Skin epidermis (tissue), 12 donors: ENCODE results near the gene AQP3.
A peak's percentile ranks its signal among the peaks of the same experiment; 100 is the strongest.
"Not testable (repeated sequence)": the region's sequence is repeated elsewhere in the genome, so short reads cannot be mapped to it uniquely, and the experiment has no call there.

ENCODE experiments used
- H3K27ac ChIP-seq, 21 experiments: fragments of 200-600 bp; sonication (generic) in 11 of 21; one replicate each; pipeline ENCODE4 v1.5.0; 2020; ENCODE audit warnings: mild to moderate bottlenecking in 3 of 21, inconsistent platforms in 2 of 21, moderate library complexity in 2 of 21
- H3K4me3 ChIP-seq, 7 experiments: fragments of 200-600 bp; sonication (generic) in 2 of 7; one replicate each; pipeline ENCODE4 v1.5.0; 2020; ENCODE audit warnings: inconsistent platforms in 2 of 7, mild to moderate bottlenecking in 2 of 7, moderate library complexity in 1 of 7

AQP3 gene

DNA sequence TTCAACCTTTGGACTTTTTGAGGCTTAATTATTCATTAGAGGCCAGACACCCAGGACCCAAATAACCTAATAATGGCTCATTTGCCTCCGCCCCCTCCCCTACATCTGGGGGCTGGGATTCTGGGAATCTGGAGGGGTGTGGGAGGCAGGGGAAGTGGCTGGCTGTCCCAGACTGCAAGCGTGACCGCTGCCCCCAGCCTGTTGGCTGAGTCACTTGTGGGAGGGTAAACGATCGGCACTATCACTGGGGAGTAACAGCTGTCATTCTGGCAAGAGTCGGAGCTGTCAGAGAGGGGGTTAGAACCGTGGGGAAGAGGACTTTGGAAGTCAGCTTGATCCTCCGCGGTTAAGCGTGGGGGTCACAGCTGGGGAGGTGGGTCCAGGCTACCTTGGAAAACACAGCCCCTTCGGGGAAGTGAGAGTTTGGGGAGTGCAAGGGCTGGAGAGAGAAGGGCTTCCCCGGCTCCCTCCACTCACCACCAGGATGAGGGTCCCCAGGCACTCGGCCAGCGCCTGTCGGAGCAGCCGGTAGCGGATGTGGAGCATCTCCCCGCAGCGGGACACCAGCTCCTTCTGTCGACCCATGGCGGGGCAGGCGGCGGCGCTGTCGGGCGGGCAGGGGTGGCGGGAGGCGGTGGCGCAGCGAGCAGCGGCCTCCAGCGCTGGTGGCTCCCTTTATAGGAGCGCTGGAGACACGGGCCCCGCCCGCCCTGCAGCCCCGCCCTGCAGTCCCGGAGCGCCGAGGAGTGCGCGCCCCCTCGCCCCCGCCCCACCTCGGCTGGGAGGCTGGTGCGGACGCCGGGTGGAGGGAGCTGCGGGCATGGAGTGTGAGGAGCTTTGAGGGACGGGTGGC lies at the start of gene AQP3:
TSS of gene AQP3 (minus strand) at position 648 of the 853 bp plus-strand sequence. CDS start at position 585, 63 bp downstream.
- Histone ChIP-seq H3K27ac (peak within 1 kb of the TSS; percentile 52 to 94 (median 85)), H3K4me3 (peak within 1 kb of the TSS; percentile 43 to 63 (median 50))

DNA sequence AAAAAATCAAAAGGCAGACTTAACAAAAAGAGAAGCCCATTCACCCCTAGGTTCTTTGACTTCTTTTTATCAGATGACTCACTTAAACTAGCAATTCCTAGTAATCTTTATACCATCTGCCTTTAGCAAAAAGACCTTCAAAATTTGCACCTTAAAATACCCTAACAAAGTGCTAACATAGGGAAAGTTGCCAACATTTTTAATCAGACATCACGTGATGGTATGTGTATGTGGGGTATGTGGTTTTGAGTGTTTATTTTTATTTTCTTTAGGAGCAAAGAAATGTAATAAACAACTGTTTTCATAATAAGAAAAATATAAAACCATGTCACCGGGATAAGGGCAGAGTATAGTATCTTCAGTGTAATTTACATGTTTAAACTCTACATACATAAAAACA lies 46.4 kb upstream of the AQP3 start:
- not testable (repeated sequence) for H3K4me3 ChIP-seq, H3K27ac ChIP-seq

DNA sequence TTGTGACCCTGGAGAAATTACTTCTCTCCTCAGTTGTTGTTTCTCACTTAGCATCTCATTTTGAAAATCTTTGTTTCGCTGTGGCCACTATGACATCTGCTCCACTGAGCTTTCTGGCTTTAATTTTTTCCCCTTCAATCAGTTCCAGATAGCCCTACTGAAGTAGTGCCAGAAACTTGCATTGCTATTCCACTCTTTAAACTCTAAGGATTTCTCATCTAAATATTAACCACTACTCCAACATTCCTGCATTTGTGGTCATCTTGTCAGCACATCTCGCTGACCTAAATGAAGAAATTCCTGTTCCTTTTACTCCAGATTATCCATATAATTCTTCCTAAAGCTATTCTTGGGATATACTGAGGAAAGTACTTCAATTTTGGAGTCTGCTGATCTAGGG lies 41.7 kb upstream of the AQP3 start:
- H3K27ac ChIP-seq = no peak overlapping the region
- no peak overlapping the region for H3K4me3 ChIP-seq

DNA sequence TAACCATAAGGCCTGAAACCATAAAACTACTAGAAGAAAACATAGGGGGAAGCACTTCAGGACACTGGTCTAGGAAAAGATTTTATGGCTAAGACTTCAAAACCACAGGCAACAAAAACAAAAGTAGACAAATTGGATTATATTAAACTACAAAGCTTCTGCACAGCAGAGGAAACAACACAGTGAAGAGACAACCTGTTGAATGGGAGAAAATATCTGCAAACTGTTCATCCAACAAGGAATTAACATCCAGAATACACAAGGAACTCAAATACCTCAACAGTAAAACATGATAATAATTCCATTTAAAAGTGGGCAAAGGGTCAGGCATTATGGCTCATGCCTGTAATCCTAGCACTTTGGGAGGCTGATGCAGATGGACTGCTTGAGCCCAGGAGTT lies 37.9 kb upstream of the AQP3 start:
- H3K27ac ChIP-seq, H3K4me3 ChIP-seq: not testable (repeated sequence)

DNA sequence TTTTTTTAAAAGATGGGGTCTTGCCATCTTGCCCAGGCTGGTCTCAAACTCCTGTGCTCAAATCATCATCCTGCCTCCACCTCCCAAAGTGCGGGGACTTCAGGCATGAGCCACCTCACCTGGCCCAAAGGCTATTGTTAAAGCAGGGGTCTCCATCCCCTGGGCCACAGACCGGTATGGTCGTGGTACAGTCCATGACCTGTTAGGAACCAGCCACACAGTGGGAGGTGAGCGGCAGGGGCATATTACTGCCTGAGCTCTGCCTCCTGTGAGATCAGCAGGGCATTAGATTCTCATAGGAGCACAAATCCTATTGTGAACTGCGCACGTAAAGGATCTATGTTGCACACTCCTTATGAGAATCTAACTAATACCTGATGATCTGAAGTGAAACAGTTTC lies 33.6 kb upstream of the AQP3 start:
- Histone ChIP-seq H3K27ac (no peak overlapping the region), H3K4me3 (no peak overlapping the region)

DNA sequence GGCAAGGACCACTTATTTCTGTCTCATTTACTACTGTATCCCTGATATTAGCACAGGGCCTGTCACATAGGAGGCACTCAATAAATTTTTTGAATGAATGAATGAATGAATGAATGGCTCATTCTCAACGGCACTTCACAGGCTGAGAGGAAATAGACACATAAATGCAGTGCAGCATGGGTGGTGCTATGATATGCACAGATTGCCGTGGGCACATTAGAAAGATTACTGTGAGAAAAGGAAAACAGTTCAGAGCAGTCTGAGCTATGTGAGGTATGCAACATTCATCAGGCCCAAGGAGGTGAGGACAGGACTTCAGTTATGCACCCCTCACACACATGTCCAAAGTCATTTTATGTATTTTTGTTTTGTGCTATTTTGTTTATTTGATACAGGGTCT lies 32.7 kb upstream of the AQP3 start:
- Histone ChIP-seq H3K27ac (no peak overlapping the region), H3K4me3 (no peak overlapping the region)

DNA sequence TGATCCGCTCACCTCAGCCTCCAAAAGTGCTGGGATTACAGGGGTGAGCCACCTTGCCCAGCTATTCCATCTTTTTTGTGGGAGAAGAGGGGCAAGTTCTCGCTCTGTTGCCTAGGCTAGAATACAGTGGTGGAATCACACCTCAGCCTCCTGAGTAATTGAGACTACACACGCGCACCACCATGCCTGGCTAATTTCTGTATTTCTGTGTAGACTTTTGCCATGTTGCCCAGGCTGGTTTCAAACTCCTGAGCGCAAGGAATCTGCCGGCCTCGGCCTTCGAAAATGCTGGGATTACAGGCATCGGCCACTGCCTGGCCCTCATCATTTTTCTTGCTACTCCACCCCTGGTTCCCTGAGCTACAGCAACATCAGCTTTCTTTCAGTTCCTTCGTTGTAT lies 29.1 kb upstream of the AQP3 start:
- Histone ChIP-seq H3K4me3 (no peak overlapping the region), H3K27ac (no peak overlapping the region)

DNA sequence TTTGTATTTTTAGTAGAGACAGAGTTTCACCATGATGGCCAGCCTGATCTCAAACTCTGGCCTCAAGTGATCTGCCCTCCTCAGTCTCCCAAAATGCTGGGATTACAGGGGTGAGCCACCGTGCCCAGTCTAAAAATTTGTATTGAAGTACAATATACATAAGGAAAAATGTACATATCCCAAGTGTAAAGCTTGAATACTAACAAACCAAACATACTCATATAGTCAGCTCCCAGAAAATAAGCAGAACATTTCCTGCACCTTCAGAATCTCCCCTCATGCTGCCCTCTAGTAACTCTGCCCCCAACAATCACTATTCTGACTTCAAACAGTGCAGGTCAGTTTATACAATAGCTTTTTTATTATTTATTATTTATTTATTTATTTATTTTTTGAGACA lies 28.0 kb upstream of the AQP3 start:
- H3K4me3 ChIP-seq = no peak overlapping the region
- H3K27ac ChIP-seq = no peak overlapping the region

DNA sequence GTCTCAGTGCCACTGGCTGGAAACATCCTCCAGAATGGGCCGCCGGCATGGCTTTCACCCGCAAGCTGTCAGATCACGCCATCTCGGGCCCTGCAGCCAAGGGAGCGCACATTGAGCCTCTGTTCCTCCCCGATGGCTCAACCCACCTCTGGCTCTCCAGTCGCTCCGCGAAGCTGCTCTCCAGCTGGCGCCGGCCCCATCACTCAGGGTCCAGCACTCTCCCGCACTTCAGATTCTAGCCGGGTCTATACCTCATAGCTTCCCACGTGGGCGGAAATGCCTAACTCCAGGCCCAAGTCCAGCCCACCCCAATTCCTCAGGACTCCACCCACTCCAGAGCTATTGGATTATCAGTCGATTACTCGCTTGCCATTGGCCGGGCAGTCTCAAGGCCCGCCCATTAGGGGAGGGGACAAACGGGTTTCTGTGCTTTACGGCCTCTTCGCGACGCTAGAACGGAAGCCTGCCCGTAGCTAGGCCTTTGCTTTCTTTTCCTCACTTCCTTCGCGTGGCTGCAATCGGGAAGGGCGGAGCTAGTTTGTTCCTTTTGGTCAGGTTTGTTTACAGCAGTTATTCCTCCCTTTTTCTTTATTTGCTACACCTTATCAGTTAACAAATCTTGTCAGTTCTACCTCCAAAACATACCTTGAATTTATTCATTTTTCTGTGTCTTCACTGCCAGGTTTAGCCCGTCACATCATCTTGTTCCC lies 26.4 kb upstream of the AQP3 start, which contains the start of gene NOL6:
TSS of gene NOL6 (minus strand) at position 282 of the 710 bp plus-strand sequence. CDS start at position 200, 82 bp downstream.
- peak within 1 kb of the TSS; percentile 65 to 99 (median 87) for H3K4me3 ChIP-seq

DNA sequence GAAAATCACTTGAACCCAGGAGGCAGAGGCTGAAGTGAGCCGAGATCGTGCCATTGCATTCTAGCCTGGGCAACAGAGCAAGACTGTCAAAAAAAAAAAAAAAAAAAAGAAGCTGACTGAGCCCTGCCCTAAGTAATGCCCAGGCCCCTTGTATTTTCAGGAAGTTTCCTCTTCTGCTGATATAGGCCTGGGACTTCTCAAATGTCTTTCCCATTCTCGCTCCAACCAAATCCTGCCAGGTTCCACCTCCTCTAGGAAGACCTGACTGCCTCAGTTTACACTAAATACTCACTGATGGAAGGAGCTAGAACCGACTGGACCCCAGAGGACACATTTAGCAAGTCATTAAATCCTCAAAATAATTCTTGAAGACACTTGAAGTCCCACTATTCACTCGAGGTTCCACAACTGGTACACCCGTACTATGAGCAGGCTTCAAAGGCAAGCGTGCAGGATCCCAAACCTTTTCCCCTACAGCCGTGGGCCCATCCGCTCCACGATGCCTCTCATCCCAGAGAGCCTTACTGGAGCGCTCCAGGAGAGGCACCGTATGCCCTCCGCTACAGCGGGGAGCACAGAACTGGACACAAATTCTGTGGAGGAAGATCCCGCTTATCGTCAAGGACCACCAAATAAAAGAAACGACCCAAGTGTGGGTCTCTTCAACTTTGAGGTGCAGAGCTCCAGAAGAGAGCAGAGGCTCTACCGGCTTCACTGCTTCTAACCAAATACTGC lies 25.7 kb upstream of the AQP3 start:
- Histone ChIP-seq H3K27ac (peak overlapping the region in 19 of 21 experiments; percentile 10 to 84 (median 72)), H3K4me3 (peak overlapping the region; percentile 65 to 99 (median 87))

More for the DNA sequence above, 26.4 kb upstream of the AQP3 start, which contains the start of gene NOL6:
- peak within 1 kb of the TSS in 19 of 21 experiments; percentile 25 to 84 (median 76) for H3K27ac ChIP-seq

DNA sequence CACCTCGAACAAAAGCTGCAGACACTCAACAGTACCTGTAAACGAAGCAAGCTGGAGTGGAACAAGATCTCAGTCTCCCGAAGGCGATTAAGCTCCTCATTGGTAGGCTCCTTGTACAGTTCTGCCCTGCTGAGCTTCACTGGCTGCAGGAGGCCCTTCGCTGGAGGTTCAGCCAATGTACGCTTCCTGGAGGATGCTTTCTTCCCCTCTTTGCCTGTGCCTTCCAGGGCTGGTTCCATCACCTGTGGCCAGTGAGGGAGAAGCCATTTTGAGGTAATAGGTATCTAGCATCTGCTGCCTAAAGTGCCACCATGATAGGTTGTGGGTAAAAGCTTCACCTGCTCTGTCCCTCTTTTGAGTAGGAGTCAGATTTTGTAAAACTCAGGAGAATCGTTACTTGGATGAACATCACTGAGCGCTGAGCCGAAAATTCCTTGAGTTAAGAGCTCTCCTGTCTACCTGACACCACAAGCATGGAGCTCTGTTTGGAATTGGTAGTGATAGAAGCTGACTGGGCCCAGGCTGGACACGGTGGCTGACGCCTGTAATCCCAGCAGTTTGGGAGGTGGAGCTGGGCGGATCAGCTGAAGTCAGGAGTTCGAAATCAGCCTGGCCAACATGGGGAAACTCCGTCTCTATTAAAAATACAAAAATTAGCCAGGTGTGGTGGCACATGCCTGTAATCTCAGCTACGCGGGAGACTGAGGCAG lies 24.9 kb upstream of the AQP3 start:
- Histone ChIP-seq H3K27ac (peak overlapping the region in 4 of 21 experiments; percentile 66 to 80 (median 73)), H3K4me3 (peak overlapping the region in 6 of 7 experiments; percentile 65 to 99 (median 86))

DNA sequence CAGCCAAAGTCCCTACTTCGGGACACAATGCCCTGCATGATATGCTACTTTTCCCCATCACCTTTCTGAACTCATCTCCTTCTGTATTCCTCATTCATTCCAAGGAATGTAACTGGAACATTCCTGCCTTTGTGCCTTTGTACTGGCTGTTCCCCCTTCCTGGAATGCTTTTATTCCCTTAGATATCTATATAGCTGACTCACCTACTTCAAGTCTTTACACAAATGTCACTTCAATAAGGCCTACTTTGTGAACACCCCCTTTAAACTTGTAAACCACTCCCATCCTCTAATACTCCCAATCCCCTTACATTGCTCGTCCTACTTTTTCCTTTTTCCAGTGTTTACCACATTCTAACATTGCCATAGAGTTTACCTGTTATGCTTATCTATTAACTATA lies 24.0 kb upstream of the AQP3 start:
- Histone ChIP-seq H3K4me3 (no peak overlapping the region), H3K27ac (no peak overlapping the region)

DNA sequence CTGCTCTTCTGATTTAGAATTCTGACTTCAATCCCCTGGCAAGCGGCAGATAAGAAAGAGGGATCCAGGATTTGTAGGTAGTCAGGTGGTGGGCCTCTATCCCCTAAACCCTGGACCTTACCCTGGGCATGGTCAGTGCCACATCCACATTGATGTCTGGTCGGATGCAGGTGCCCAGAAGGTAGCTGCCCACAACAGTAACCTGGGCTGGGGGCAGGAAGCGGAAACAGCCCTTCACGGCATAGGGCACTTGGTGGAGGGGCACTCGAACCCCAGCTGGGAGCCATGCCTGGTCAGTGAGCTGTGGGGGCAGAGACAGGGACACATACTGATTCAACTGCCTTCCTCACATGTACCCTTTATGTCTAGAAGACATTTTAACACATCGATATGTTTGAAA lies 22.5 kb upstream of the AQP3 start:
- H3K4me3 ChIP-seq = no peak overlapping the region
- no peak overlapping the region for H3K27ac ChIP-seq

DNA sequence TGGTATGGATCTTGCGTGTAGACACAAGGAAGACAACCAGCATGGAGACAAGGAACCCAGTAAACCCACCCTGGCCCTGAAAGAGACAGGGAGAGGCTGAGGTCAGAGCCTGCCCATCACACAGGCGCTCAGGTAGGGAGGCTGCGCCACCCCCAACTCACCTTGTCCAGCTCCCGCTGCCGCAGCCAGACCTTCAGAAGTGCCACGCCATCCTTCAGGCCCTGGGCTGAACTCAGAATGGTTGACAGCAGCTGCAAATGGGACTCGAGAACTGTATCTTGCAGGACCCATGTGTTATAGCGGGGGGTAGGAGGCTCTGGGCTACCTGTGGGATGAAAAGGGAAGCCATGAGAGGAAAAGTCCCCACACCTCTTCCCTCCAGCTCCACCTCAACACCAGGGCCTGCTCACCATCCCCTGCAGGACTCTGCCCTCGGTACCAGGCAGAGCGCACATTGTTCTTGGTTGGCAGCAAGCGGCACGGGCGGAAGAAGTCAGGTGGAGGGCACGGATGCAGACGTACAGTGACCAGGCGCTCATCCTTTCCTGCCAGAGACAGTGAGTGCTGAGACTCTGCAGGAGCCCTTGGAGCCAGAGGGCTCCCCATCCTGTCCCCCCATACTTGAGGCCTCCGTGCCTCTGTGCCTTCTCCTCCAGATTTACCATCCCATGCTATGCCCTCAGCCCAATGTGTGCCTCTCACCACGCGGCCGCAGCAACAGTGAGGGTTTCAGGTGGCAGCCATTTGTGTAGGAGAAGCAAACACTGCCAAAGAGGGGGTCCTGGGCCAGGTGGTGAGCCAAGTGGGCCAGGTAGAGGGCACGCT lies 21.6 kb upstream of the AQP3 start:
- Histone ChIP-seq H3K4me3 (no peak overlapping the region), H3K27ac (no peak overlapping the region)

DNA sequence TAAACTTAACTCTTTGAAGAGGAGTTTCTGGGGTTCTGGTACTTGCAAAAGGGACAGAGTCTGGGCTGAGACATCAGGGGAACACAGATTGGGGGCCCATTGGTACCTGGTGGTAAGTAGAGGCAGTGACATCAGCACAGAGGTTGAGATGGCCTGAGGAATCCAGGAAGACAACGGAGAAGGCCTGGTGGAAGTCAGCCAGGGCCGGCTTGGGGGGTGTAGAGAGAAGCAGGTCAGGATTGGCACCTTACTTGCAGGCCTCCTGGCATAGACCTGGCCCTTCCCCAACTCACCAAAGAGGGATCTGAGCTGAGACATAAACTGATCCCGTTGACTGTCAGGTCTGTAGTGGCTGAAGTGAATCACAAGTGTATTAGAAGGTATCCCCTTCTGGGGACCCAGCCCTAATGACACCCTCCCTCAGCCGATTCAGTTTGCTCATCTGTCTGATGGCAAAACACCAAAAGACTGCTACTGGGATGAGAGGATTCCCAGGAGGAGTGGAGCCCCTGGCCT lies 20.9 kb upstream of the AQP3 start:
- H3K27ac ChIP-seq = peak overlapping the region in 1 of 21 experiments; percentile 7
- no peak overlapping the region for H3K4me3 ChIP-seq

DNA sequence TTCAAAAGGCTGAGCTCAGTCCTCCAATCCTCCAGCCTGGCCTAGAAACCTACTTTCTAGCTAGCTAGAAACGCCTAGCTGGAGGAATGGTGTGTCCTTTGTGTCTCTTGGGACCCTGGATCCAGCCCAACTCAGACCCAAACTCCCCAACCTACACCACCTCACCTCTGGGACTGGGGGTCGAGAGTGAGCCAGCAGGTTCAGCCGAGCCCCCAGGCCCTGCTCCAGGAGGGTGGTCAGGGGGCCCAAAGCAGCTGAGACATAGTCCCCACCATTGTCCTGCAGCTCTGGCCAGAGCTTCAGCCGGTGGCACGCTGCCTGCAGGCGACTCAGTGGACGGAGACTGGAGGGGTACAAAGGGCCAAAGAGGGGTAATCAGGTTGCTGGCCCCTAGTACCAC lies 20.1 kb upstream of the AQP3 start:
- H3K27ac ChIP-seq = peak overlapping the region in 2 of 21 experiments; percentile 7 to 13
- no peak overlapping the region for H3K4me3 ChIP-seq

DNA sequence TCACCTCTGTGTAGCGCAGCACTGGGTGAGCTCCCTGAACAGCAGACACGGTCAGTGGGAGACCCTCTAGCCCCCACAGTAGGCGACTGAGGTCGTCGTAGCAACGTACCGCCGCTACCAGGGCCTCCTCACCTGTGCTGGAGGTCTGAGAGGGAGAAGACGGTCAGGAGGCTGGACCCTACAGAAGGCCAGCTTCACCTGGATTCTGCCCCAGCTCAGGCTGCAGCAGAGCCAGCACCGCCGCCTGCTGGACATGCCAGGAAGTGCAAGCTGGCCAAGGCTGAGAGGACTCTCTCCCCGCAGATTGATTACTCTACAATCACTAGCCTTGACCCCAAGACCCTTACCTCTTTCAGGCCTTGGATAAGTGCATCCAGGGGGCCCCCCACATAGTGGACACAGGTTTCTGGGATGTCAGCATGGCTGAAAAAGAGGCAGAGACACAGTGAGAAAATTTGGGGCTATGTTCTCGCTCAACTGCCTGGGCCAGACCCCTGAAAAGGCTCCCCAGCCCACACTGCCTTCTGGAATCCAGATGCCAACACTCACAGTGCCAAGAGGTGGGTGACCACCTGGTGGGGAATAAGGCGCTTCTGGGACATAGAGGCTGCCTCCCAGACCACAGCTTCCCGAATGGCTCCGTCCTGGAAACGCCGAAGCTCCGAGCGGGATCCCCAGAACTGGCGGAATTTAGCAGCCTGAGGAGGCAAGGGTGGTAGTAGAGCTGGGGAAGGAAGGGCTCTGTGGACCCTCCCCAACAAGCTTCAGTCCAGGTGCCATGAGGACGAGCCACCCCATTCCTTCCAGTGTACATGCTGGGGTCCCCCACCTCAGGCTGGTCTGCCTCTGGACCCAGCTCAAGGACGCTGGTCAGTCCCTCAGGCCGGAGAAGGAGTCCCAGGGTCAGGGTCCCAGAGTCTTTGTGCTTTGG lies 19.4 kb upstream of the AQP3 start:
- H3K4me3 ChIP-seq = no peak overlapping the region
- peak overlapping the region in 2 of 21 experiments; percentile 13 to 17 for H3K27ac ChIP-seq
